ENCODE results near the gene RPUSD2. TPM values are rescaled to one million over a fixed set of nuclear protein-coding genes. Genes with fewer than 3 reads are reported as not detected.

RPUSD2 gene
- total RNA-seq, 4 donors from 2014 or later: 7.3 to 14.3 (median 12.2) TPM

GRCh38 chr15:40595219-40595618, 26.1 kb downstream of the RPUSD2 start:
- no peak for TF ChIP-seq POLR2A (IDR thresholded peaks at IDR 0.05)
- TF ChIP-seq, protein P1, sequence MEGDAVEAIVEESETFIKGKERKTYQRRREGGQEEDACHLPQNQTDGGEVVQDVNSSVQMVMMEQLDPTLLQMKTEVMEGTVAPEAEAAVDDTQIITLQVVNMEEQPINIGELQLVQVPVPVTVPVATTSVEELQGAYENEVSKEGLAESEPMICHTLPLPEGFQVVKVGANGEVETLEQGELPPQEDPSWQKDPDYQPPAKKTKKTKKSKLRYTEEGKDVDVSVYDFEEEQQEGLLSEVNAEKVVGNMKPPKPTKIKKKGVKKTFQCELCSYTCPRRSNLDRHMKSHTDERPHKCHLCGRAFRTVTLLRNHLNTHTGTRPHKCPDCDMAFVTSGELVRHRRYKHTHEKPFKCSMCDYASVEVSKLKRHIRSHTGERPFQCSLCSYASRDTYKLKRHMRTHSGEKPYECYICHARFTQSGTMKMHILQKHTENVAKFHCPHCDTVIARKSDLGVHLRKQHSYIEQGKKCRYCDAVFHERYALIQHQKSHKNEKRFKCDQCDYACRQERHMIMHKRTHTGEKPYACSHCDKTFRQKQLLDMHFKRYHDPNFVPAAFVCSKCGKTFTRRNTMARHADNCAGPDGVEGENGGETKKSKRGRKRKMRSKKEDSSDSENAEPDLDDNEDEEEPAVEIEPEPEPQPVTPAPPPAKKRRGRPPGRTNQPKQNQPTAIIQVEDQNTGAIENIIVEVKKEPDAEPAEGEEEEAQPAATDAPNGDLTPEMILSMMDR (IDR thresholded peaks at IDR 0.05): no peak
- 38 to 47% methylated on average over 5 of the region's 5 CpGs for WGBS, 2 donors
- no peak for DNase-seq (ENCODE audit: low spot score in 2 of 2)
- intact Hi-C loops (cut with DNase I; ENCODE audit: low total_unique reads): no loop called here
- no peak overlapping the region for H3K4me3 ChIP-seq (ENCODE audit: low read depth, poor library complexity, severe bottlenecking)

GRCh38 chr15:40595773-40596172, 26.7 kb downstream of the RPUSD2 start:
- no peak overlapping the region for H3K4me3 ChIP-seq (ENCODE audit: low read depth, poor library complexity, severe bottlenecking)
- 76 to 79% methylated on average over 5 of the region's 5 CpGs for WGBS, 2 donors
- no peak for TF ChIP-seq POLR2A (IDR thresholded peaks at IDR 0.05)
- TF ChIP-seq, protein P1 (IDR thresholded peaks at IDR 0.05): no peak
- intact Hi-C loops (cut with DNase I; ENCODE audit: low total_unique reads): no loop called here
- no peak for DNase-seq (ENCODE audit: low spot score in 2 of 2)

GRCh38 chr15:40597024-40597423, 27.9 kb downstream of the RPUSD2 start:
- intact Hi-C loops (cut with DNase I; ENCODE audit: low total_unique reads): no loop called here
- TF ChIP-seq, protein P1 (IDR thresholded peaks at IDR 0.05): no peak
- no peak for TF ChIP-seq POLR2A (IDR thresholded peaks at IDR 0.05)
- H3K4me3 ChIP-seq (ENCODE audit: low read depth, poor library complexity, severe bottlenecking): no peak overlapping the region
- no peak for DNase-seq (ENCODE audit: low spot score in 2 of 2)
- 98 to 100% methylated on average over 2 of the region's 2 CpGs for WGBS, 2 donors

- DNase-seq (ENCODE audit: low spot score in 2 of 2): no peak
These were observed 29.0 kb downstream of the RPUSD2 start for GRCh38 chr15:40598126-40598525.

GRCh38 chr15:40598672-40599071, 29.6 kb downstream of the RPUSD2 start:
- intact Hi-C loops (cut with DNase I; ENCODE audit: low total_unique reads): no loop called here
- no peak overlapping the region for H3K4me3 ChIP-seq (ENCODE audit: low read depth, poor library complexity, severe bottlenecking)
- TF ChIP-seq POLR2A (IDR thresholded peaks at IDR 0.05): no peak
- TF ChIP-seq, protein P1 (IDR thresholded peaks at IDR 0.05): no peak
- DNase-seq (ENCODE audit: low spot score in 2 of 2): no peak
- WGBS, 2 donors: 70 to 80% methylated on average over 4 of the region's 4 CpGs

More at GRCh38 chr15:40598126-40598525, 29.0 kb downstream of the RPUSD2 start:
- TF ChIP-seq, protein P1 (IDR thresholded peaks at IDR 0.05): no peak
- no peak for TF ChIP-seq POLR2A (IDR thresholded peaks at IDR 0.05)
- 59 to 71% methylated on average over 3 of the region's 3 CpGs for WGBS, 2 donors
- intact Hi-C loops (cut with DNase I; ENCODE audit: low total_unique reads): no loop called here
- no peak overlapping the region for H3K4me3 ChIP-seq (ENCODE audit: low read depth, poor library complexity, severe bottlenecking)

- intact Hi-C loops (cut with DNase I; ENCODE audit: low total_unique reads): no loop called here
- 88 to 94% methylated on average over 12 of the region's 12 CpGs for WGBS, 2 donors
- no peak for DNase-seq (ENCODE audit: low spot score in 2 of 2)
- TF ChIP-seq, protein P1 (IDR thresholded peaks at IDR 0.05): no peak
- no peak for TF ChIP-seq POLR2A (IDR thresholded peaks at IDR 0.05)
- H3K4me3 ChIP-seq (ENCODE audit: low read depth, poor library complexity, severe bottlenecking): no peak overlapping the region
These were observed 31.9 kb downstream of the RPUSD2 start for GRCh38 chr15:40600956-40601355.
